Ishikawa (cell line): ENCODE measurements around the gene SPECC1.

ENCODE experiments used
- CEBPB ChIP-seq: IDR thresholded peaks from 2 replicates; pipeline ENCODE4 v1.6.1; 2012
- CREB1 ChIP-seq: IDR thresholded peaks from 2 replicates; pipeline ENCODE4 v1.6.1; 2012; ENCODE audit warnings: low read depth
- EGR1 ChIP-seq: IDR thresholded peaks from 2 replicates; pipeline ENCODE4 v1.6.1; 2012
- EP300 ChIP-seq: IDR thresholded peaks from 2 replicates; pipeline ENCODE4 v1.6.1; 2012; ENCODE audit warnings: borderline replicate concordance
- FOXM1 ChIP-seq: IDR thresholded peaks from 2 replicates; pipeline ENCODE4 v1.6.1; 2012; ENCODE audit warnings: low read depth, borderline replicate concordance
- NFIC ChIP-seq: IDR thresholded peaks from 2 replicates; pipeline ENCODE4 v1.6.1; 2012
- RAD21 ChIP-seq: IDR thresholded peaks from 2 replicates; pipeline ENCODE4 v1.6.1; 2012; ENCODE audit warnings: low read depth
- TAF1 ChIP-seq: IDR thresholded peaks from 2 replicates; pipeline ENCODE4 v1.6.1; 2012; ENCODE audit warnings: low read depth, mild to moderate bottlenecking
- TCF12 ChIP-seq: IDR thresholded peaks from 2 replicates; pipeline ENCODE4 v1.6.1; 2012; ENCODE audit warnings: low read depth
- TEAD4 ChIP-seq: IDR thresholded peaks from 2 replicates; pipeline ENCODE4 v1.6.1; 2012
- YY1 ChIP-seq: IDR thresholded peaks from 2 replicates; pipeline ENCODE4 v1.6.1; 2012; ENCODE audit warnings: low read depth
- ZBTB7A ChIP-seq: IDR thresholded peaks from 2 replicates; pipeline ENCODE4 v1.6.1; 2012; ENCODE audit warnings: low read depth
- TF ChIP-seq, protein P1 (sequence below): IDR thresholded peaks from 2 replicates; pipeline ENCODE4 v1.6.1; 2012; ENCODE audit warnings: low read depth, mild to moderate bottlenecking
- TF ChIP-seq, protein P2 (sequence below): IDR thresholded peaks from 2 replicates; pipeline ENCODE4 v1.6.1; 2012
- TF ChIP-seq, protein P3 (sequence below): IDR thresholded peaks from 2 replicates; pipeline ENCODE4 v1.6.1; 2012

SPECC1 gene

GRCh38 chr17:20051624-20052023 is 42.5 kb downstream of the SPECC1 start:
- TF ChIP-seq NFIC (no peak), FOXM1 (no peak), CREB1 (no peak), YY1 (no peak), TAF1 (no peak), TCF12 (no peak), EGR1 (no peak), EP300 (no peak), TEAD4 (no peak), ZBTB7A (no peak), CEBPB (no peak)
- TF ChIP-seq, protein P1, sequence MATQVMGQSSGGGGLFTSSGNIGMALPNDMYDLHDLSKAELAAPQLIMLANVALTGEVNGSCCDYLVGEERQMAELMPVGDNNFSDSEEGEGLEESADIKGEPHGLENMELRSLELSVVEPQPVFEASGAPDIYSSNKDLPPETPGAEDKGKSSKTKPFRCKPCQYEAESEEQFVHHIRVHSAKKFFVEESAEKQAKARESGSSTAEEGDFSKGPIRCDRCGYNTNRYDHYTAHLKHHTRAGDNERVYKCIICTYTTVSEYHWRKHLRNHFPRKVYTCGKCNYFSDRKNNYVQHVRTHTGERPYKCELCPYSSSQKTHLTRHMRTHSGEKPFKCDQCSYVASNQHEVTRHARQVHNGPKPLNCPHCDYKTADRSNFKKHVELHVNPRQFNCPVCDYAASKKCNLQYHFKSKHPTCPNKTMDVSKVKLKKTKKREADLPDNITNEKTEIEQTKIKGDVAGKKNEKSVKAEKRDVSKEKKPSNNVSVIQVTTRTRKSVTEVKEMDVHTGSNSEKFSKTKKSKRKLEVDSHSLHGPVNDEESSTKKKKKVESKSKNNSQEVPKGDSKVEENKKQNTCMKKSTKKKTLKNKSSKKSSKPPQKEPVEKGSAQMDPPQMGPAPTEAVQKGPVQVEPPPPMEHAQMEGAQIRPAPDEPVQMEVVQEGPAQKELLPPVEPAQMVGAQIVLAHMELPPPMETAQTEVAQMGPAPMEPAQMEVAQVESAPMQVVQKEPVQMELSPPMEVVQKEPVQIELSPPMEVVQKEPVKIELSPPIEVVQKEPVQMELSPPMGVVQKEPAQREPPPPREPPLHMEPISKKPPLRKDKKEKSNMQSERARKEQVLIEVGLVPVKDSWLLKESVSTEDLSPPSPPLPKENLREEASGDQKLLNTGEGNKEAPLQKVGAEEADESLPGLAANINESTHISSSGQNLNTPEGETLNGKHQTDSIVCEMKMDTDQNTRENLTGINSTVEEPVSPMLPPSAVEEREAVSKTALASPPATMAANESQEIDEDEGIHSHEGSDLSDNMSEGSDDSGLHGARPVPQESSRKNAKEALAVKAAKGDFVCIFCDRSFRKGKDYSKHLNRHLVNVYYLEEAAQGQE, result no peak
- TF ChIP-seq, protein P2, sequence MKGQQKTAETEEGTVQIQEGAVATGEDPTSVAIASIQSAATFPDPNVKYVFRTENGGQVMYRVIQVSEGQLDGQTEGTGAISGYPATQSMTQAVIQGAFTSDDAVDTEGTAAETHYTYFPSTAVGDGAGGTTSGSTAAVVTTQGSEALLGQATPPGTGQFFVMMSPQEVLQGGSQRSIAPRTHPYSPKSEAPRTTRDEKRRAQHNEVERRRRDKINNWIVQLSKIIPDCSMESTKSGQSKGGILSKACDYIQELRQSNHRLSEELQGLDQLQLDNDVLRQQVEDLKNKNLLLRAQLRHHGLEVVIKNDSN, result no peak
- TF ChIP-seq, protein P3, sequence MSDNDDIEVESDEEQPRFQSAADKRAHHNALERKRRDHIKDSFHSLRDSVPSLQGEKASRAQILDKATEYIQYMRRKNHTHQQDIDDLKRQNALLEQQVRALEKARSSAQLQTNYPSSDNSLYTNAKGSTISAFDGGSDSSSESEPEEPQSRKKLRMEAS, result no peak

GRCh38 chr17:20053361-20053964 is 44.3 kb downstream of the SPECC1 start:
- TF ChIP-seq TCF12 (no peak), EP300 (no peak)
- TF ChIP-seq, protein P2, result no peak

DNA sequence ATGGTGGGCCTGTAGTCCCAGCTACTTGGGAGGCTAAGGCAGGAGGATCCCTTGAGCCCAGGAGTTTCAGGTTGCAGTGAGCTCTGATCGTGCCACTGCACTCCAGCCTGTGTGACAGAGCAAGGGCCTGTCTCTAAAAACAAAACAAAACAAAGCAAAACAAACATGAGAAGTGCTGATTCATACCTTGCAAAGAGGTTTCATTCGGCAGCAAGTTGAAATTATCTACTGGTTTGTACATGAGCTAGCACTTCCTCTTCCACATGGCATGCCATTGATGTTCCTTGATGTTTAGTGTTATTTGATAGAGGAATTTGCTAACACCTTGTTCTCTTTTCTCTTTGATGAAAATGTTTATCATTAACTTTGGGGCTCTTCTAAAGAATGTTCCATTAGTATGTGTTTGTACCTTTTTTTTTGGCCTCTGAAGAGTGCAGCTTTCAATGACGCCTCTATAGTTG is 50.6 kb downstream of the SPECC1 start:
- TF ChIP-seq ZBTB7A (no peak), TCF12 (no peak), CREB1 (no peak), TAF1 (no peak), EP300 (no peak), RAD21 (no peak), CEBPB (no peak), YY1 (no peak), FOXM1 (no peak), NFIC (no peak), EGR1 (no peak), TEAD4 (no peak)
- TF ChIP-seq, protein P1, result no peak
- TF ChIP-seq, protein P3, result no peak
- TF ChIP-seq, protein P2, result no peak

GRCh38 chr17:20063665-20064648 is 54.8 kb downstream of the SPECC1 start:
- TF ChIP-seq CEBPB, result no peak
- TF ChIP-seq EGR1, result no peak
- TF ChIP-seq TCF12, result no peak
- no peak for TF ChIP-seq NFIC
- no peak for TF ChIP-seq RAD21
- TF ChIP-seq TEAD4, result no peak
- no peak for TF ChIP-seq TAF1
- TF ChIP-seq, protein P2, result no peak
- TF ChIP-seq EP300, result no peak
- TF ChIP-seq, protein P3, result no peak
